Gastrocnemius medialis (tissue), 4 donors: ENCODE measurements around the gene ACOT12.

Experiments
- POLR2A ChIP-seq, 2 donors: fragments of 450-650 bp; IDR thresholded peaks; one replicate each; pipeline ENCODE4 v1.6.1; 2017; ENCODE audit warnings: antibody characterized with exemption in 2 of 2, mild to moderate bottlenecking in 2 of 2, moderate library complexity in 2 of 2
- TF ChIP-seq, protein P1 (sequence below), 5 experiments: fragments of 450-650 bp in 3 of 5; fragments of 200-600 bp in 2 of 5; sonication (generic) in 2 of 5; IDR thresholded peaks in 4 of 5; conservative IDR thresholded peaks in 1 of 5; 1 replicate in 4 of 5; 2 replicates in 1 of 5; pipeline ENCODE4 v1.5.1; 2016 to 2019; ENCODE audit warnings: antibody characterized with exemption in 5 of 5, mild to moderate bottlenecking in 3 of 5, moderate library complexity in 3 of 5

DNA sequence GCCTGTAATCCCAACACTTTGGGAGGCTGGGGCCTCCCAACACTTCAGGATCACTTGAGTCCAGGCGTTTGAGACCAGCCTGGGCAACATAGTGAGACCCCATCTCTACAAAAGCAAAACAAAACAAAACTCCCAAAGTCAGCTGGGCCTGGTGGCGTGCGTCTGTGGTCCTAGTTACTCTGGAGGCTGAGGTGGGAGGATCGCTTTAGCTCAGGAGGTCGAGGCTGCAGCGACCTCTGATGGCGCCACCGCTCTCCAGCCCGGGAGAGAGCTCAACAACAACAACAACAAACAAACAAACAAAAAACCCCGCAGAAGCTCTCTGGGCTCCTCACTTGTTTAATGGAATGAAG lies 528 bp downstream of the ACOT12 start:
- TF ChIP-seq, protein P1, sequence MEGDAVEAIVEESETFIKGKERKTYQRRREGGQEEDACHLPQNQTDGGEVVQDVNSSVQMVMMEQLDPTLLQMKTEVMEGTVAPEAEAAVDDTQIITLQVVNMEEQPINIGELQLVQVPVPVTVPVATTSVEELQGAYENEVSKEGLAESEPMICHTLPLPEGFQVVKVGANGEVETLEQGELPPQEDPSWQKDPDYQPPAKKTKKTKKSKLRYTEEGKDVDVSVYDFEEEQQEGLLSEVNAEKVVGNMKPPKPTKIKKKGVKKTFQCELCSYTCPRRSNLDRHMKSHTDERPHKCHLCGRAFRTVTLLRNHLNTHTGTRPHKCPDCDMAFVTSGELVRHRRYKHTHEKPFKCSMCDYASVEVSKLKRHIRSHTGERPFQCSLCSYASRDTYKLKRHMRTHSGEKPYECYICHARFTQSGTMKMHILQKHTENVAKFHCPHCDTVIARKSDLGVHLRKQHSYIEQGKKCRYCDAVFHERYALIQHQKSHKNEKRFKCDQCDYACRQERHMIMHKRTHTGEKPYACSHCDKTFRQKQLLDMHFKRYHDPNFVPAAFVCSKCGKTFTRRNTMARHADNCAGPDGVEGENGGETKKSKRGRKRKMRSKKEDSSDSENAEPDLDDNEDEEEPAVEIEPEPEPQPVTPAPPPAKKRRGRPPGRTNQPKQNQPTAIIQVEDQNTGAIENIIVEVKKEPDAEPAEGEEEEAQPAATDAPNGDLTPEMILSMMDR (IDR thresholded peaks at IDR 0.05 in 4 of 5, conservative IDR thresholded peaks at IDR 0.05 in 1 of 5): no peak
- TF ChIP-seq POLR2A (IDR thresholded peaks at IDR 0.05): no peak
